SK-N-SH treated with all-trans-retinoic acid at 6 μM for 48 hours (cell line): ENCODE data around the gene STEAP4.

Experiments
- ATAC-seq: fragments of 200-7000 bp; cut with Tn5 transposase; 3 replicates; pipeline ENCODE4 v1.9.1; 2020; ENCODE audit warnings: mild to moderate bottlenecking, moderate library complexity
- BACH2 ChIP-seq: fragments of 250-450 bp; sonication (Bioruptor Pico); IDR thresholded peaks from 2 replicates; pipeline ENCODE4 v1.9.0; 2021; ENCODE audit warnings: mild to moderate bottlenecking, borderline replicate concordance
- CSDC2 ChIP-seq: fragments of 250-450 bp; sonication (Bioruptor Pico); IDR thresholded peaks from 2 replicates; pipeline ENCODE4 v1.5.0; 2020; ENCODE audit warnings: mild to moderate bottlenecking, moderate library complexity
- ESRRG ChIP-seq: fragments of 250-450 bp; sonication (Bioruptor Pico); IDR thresholded peaks from 2 replicates; pipeline ENCODE4 v1.6.1; 2021; ENCODE audit warnings: mild to moderate bottlenecking
- ISL1 ChIP-seq: fragments of 250-450 bp; sonication (Bioruptor Pico); IDR thresholded peaks from 2 replicates; pipeline ENCODE4 v2.1.2; 2022; ENCODE audit warnings: mild to moderate bottlenecking, moderate library complexity
- PPARA ChIP-seq: fragments of 250-450 bp; sonication (Bioruptor Pico); IDR thresholded peaks from 2 replicates; pipeline ENCODE4 v1.5.0; 2020; ENCODE audit warnings: mild to moderate bottlenecking, borderline replicate concordance
- RARB ChIP-seq: fragments of 250-450 bp; sonication (Bioruptor Pico); IDR thresholded peaks from 2 replicates; pipeline ENCODE4 v1.8.0; 2021; ENCODE audit warnings: mild to moderate bottlenecking, moderate library complexity
- SNAI2 ChIP-seq: fragments of 250-450 bp; sonication (Bioruptor Pico); IDR thresholded peaks from 2 replicates; pipeline ENCODE4 v1.5.0; 2020; ENCODE audit warnings: mild to moderate bottlenecking, moderate library complexity
- TCF4 ChIP-seq: fragments of 250-450 bp; sonication (Bioruptor Pico); IDR thresholded peaks from 2 replicates; pipeline ENCODE4 v1.8.0; 2021; ENCODE audit warnings: mild to moderate bottlenecking, moderate library complexity, borderline replicate concordance
- ZC3H10 ChIP-seq: fragments of 250-450 bp; sonication (Bioruptor Pico); IDR thresholded peaks from 2 replicates; pipeline ENCODE4 v1.5.1; 2021; ENCODE audit warnings: mild to moderate bottlenecking, moderate library complexity
- ZFP3 ChIP-seq: fragments of 250-450 bp; sonication (Bioruptor Pico); IDR thresholded peaks from 2 replicates; pipeline ENCODE4 v1.5.0; 2020; ENCODE audit warnings: mild to moderate bottlenecking, moderate library complexity
- ZFP30 ChIP-seq: fragments of 450-650 bp; formaldehyde crosslinking; IDR thresholded peaks from 2 replicates; pipeline ENCODE4 v1.5.0; 2022; ENCODE audit warnings: mild to moderate bottlenecking, moderate library complexity
- ZNF565 ChIP-seq: fragments of 450-650 bp; formaldehyde crosslinking; conservative IDR thresholded peaks from 2 replicates; pipeline ENCODE4 v1.5.0; 2020; ENCODE audit warnings: low read depth, mild to moderate bottlenecking, moderate library complexity
- ZNF8 ChIP-seq: fragments of 450-650 bp; formaldehyde crosslinking; IDR thresholded peaks from 2 replicates; pipeline ENCODE4 v1.5.0; 2020; ENCODE audit warnings: mild to moderate bottlenecking, moderate library complexity
- TF ChIP-seq, protein P1 (sequence below): fragments of 250-450 bp; sonication (Bioruptor Pico); IDR thresholded peaks from 2 replicates; pipeline ENCODE4 v1.5.0; 2020; ENCODE audit warnings: mild to moderate bottlenecking, moderate library complexity
- TF ChIP-seq, protein P2 (sequence below): fragments of 250-450 bp; sonication (Bioruptor Pico); IDR thresholded peaks from 2 replicates; pipeline ENCODE4 v1.5.1; 2021; ENCODE audit warnings: mild to moderate bottlenecking, moderate library complexity
- TF ChIP-seq, protein P3 (sequence below): fragments of 250-450 bp; sonication (Bioruptor Pico); IDR thresholded peaks from 2 replicates; pipeline ENCODE4 v1.8.0; 2021; ENCODE audit warnings: low read depth, mild to moderate bottlenecking, moderate library complexity, borderline replicate concordance
- TF ChIP-seq, protein P4 (sequence below): fragments of 250-450 bp; sonication (Bioruptor Pico); IDR thresholded peaks from 2 replicates; pipeline ENCODE4 v1.8.0; 2020; ENCODE audit warnings: mild to moderate bottlenecking, moderate library complexity, borderline replicate concordance
- TF ChIP-seq, protein P5 (sequence below): fragments of 250-450 bp; sonication (Bioruptor Pico); IDR thresholded peaks from 2 replicates; pipeline ENCODE4 v1.5.1; 2020; ENCODE audit warnings: low read depth, mild to moderate bottlenecking, moderate library complexity

The STEAP4 gene

DNA sequence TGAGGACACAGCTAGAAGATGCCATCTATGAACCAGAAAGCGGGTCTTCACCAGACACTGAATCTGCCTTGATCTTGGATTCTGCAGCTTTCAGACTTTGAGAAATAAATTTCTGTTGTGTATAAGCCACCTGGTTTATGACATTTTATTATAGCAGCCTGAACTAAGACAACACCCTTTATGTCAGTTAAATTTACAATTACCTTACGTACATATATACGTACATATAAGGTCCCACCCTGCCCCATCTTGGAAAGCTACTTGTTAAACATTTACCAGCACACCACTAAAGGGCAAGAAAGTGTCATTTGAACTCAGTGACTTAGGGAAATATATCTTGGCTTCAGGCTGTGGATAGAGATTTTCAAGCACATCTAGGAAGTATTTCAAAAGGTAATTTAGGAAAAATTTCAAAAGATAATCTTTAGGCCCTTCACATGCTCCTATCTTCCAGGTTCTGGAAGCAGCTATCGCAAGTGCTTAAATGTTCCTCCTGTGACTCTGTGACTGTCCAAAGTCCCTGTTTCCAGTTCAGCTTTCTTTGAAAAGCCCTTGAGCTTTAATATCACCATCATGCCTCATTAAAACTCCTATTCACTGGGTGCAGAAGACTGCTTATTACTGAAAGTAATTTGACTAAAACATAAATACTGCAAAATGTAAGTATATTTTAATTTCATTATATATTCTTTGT, 77.2 kb downstream of the STEAP4 start:
- TF ChIP-seq ZNF565, result no peak
- no peak for TF ChIP-seq TCF4 (CRISPR knock-in tag)
- no peak for TF ChIP-seq ESRRG (CRISPR knock-in tag)
- TF ChIP-seq ZC3H10 (CRISPR knock-in tag), result no peak
- TF ChIP-seq, protein P1, sequence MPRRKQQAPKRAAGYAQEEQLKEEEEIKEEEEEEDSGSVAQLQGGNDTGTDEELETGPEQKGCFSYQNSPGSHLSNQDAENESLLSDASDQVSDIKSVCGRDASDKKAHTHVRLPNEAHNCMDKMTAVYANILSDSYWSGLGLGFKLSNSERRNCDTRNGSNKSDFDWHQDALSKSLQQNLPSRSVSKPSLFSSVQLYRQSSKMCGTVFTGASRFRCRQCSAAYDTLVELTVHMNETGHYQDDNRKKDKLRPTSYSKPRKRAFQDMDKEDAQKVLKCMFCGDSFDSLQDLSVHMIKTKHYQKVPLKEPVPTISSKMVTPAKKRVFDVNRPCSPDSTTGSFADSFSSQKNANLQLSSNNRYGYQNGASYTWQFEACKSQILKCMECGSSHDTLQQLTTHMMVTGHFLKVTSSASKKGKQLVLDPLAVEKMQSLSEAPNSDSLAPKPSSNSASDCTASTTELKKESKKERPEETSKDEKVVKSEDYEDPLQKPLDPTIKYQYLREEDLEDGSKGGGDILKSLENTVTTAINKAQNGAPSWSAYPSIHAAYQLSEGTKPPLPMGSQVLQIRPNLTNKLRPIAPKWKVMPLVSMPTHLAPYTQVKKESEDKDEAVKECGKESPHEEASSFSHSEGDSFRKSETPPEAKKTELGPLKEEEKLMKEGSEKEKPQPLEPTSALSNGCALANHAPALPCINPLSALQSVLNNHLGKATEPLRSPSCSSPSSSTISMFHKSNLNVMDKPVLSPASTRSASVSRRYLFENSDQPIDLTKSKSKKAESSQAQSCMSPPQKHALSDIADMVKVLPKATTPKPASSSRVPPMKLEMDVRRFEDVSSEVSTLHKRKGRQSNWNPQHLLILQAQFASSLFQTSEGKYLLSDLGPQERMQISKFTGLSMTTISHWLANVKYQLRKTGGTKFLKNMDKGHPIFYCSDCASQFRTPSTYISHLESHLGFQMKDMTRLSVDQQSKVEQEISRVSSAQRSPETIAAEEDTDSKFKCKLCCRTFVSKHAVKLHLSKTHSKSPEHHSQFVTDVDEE (CRISPR knock-in tag), result no peak
- no peak for TF ChIP-seq RARB
- no peak for TF ChIP-seq ZFP30 (CRISPR knock-in tag)
- no peak for TF ChIP-seq ISL1 (CRISPR knock-in tag)
- ATAC-seq, result no peak

DNA sequence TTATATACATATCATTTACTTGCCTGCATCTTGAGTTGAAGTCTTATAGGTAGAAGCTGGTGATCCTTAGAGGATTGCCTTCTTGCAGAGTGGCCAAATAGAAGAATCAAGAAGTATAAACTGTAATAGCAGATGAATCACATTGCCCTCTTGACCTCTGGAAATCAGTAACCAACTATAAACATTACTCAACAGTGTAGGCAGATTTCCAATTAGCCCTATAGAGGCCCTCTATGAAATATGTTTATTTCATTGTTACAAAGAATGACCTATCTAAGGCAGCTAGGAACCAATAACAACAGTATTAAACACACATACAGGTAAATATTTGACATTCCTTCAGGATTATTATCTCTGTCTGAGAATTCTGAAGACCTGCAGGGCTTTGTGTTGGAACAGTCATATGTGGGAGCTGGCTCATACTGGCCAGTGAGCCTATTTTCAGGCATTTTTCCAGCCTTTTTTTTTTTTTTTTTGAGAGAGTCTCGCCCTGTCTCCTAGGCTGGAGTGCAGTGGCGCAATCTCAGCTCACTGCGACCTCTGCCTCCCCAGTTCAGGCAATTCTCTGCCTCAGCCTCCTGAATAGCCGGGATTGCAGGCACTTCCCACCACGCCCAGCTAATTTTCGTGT, 79.7 kb downstream of the STEAP4 start:
- ATAC-seq, result peak; percentile 30; the same call in 1 of the 3 replicates
- TF ChIP-seq ISL1 (CRISPR knock-in tag) (peak; percentile 53; the same call in 1 of the 2 replicates), ZFP3 (no peak)

DNA sequence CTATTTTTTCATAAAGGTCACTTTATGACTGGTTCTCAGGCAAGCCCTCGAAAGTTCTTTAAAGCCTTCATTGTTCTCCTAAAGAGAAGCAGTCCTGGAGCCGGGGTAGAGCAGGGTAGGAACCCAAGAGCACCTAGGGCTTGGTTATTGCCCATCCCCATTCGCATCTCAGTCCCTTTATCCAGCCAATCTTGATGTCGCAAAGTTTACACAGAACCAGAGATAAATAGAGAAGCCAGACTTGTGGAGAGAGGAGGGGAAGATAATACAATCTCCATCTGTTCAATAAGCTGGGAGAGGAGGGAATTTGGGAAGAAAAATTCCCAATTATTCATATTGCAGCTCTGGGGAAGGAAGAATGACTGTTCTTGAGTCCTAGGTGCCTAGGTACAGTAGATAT, 80.5 kb downstream of the STEAP4 start:
- TF ChIP-seq, protein P2, sequence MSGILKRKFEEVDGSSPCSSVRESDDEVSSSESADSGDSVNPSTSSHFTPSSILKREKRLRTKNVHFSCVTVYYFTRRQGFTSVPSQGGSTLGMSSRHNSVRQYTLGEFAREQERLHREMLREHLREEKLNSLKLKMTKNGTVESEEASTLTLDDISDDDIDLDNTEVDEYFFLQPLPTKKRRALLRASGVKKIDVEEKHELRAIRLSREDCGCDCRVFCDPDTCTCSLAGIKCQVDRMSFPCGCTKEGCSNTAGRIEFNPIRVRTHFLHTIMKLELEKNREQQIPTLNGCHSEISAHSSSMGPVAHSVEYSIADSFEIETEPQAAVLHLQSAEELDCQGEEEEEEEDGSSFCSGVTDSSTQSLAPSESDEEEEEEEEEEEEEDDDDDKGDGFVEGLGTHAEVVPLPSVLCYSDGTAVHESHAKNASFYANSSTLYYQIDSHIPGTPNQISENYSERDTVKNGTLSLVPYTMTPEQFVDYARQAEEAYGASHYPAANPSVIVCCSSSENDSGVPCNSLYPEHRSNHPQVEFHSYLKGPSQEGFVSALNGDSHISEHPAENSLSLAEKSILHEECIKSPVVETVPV (CRISPR knock-in tag), result no peak
- TF ChIP-seq, protein P3, sequence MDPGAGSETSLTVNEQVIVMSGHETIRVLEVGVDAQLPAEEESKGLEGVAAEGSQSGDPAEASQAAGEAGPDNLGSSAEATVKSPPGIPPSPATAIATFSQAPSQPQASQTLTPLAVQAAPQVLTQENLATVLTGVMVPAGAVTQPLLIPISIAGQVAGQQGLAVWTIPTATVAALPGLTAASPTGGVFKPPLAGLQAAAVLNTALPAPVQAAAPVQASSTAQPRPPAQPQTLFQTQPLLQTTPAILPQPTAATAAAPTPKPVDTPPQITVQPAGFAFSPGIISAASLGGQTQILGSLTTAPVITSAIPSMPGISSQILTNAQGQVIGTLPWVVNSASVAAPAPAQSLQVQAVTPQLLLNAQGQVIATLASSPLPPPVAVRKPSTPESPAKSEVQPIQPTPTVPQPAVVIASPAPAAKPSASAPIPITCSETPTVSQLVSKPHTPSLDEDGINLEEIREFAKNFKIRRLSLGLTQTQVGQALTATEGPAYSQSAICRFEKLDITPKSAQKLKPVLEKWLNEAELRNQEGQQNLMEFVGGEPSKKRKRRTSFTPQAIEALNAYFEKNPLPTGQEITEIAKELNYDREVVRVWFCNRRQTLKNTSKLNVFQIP, result no peak
- TF ChIP-seq ESRRG (CRISPR knock-in tag) (no peak), SNAI2 (CRISPR knock-in tag) (no peak), ZNF8 (CRISPR knock-in tag) (no peak), CSDC2 (CRISPR knock-in tag) (no peak)
- TF ChIP-seq, all 23 proteins: peak for 0

DNA sequence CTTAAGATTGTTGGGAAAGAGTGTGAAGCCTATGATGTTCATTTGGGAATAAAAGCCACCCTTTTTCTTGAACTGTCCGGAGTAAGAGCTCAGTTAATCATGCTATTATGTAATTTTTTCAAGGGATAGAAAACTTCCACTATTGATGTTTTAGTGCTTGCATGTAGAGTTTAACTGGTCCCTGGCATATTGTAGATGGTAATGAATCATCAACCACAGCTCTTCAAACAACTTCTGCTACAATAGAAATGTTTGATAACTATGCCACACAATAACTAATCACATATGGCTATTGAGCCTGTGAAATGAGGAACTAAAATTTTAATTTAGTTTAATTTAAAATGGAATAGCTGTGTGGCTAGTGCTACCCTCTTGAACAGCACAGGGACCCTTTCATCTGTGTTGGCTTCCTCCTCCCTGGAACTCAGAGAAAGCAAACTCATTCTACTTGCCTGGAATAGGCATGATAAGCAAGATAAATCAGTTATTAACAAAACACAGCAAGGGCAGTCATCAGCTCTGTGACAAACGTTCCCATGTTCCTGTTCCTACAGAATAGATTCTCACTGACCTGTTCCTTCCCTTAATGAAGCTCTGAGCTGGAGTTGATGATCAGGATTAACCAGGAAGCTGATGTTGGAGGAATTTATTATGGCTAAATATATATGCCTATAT, 82.0 kb downstream of the STEAP4 start:
- ATAC-seq, result no peak
- TF ChIP-seq, protein P4, sequence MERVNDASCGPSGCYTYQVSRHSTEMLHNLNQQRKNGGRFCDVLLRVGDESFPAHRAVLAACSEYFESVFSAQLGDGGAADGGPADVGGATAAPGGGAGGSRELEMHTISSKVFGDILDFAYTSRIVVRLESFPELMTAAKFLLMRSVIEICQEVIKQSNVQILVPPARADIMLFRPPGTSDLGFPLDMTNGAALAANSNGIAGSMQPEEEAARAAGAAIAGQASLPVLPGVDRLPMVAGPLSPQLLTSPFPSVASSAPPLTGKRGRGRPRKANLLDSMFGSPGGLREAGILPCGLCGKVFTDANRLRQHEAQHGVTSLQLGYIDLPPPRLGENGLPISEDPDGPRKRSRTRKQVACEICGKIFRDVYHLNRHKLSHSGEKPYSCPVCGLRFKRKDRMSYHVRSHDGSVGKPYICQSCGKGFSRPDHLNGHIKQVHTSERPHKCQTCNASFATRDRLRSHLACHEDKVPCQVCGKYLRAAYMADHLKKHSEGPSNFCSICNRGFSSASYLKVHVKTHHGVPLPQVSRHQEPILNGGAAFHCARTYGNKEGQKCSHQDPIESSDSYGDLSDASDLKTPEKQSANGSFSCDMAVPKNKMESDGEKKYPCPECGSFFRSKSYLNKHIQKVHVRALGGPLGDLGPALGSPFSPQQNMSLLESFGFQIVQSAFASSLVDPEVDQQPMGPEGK (CRISPR knock-in tag), result no peak
- no peak for TF ChIP-seq RARB
- no peak for TF ChIP-seq ESRRG (CRISPR knock-in tag)
- no peak for TF ChIP-seq PPARA (CRISPR knock-in tag)
- TF ChIP-seq SNAI2 (CRISPR knock-in tag), result no peak
- TF ChIP-seq BACH2, result no peak
- no peak for TF ChIP-seq ZFP3
- no peak for TF ChIP-seq CSDC2 (CRISPR knock-in tag)

More for the DNA sequence above, 80.5 kb downstream of the STEAP4 start:
- ATAC-seq, result no peak

DNA sequence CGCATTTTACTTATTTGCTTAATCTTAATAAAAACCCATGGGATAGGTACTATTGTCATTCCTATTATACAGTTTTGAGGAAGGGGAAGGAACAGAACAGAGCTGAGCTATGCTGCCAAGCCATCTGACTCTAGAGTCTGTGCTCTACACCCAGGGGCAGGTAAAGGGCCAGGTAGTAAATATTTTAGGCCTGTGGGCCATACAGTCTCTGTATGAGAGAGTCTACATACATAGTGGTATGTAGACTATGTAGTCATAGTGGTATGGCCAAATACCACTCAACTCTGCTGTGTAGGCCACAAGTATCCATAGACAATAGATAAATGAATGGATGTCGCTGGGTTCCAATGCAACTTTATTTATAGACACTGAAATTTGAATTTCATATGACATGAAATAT, 83.4 kb downstream of the STEAP4 start:
- TF ChIP-seq ZFP3, result no peak
- no peak for TF ChIP-seq PPARA (CRISPR knock-in tag)
- TF ChIP-seq ZNF8 (CRISPR knock-in tag), result no peak
- TF ChIP-seq, protein P5, sequence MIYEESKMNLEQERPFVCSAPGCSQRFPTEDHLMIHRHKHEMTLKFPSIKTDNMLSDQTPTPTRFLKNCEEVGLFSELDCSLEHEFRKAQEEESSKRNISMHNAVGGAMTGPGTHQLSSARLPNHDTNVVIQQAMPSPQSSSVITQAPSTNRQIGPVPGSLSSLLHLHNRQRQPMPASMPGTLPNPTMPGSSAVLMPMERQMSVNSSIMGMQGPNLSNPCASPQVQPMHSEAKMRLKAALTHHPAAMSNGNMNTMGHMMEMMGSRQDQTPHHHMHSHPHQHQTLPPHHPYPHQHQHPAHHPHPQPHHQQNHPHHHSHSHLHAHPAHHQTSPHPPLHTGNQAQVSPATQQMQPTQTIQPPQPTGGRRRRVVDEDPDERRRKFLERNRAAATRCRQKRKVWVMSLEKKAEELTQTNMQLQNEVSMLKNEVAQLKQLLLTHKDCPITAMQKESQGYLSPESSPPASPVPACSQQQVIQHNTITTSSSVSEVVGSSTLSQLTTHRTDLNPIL (CRISPR knock-in tag), result no peak
- TF ChIP-seq, protein P3, result no peak
- TF ChIP-seq BACH2, result no peak
- TF ChIP-seq, protein P4 (CRISPR knock-in tag), result no peak

More for the DNA sequence above, 83.4 kb downstream of the STEAP4 start:
- ATAC-seq, result no peak
